HepG2 (cell line): ENCODE measurements around the gene NMU. TPM values are rescaled to one million over a fixed set of nuclear protein-coding genes. Genes with fewer than 3 reads are reported as not detected.

Experiments
- polyA plus RNA-seq, 8 experiments: library from polyadenylated mRNA; depleted of rRNA in 3 of 8; stranded (reverse) in 7 of 8; unstranded in 1 of 8; fragments of >200 nt; fragmentation: Illumina TruSeq in 4 of 8; extraction: Trizol in 4 of 8; gene quantifications; 2 replicates each; pipeline versions ENCODE4 v1.2.1 to v1.2.3, GENCODE V29; 2011 to 2016; ENCODE audit warnings: low read depth in 4 of 8, missing spikeins in 1 of 8, mixed read lengths in 1 of 8; ENCODE audit not compliant: insufficient read depth in 1 of 8
- total RNA-seq, 5 experiments: library from RNA; depleted of rRNA; stranded (reverse); fragments of >200 nt; fragmentation: Illumina TruSeq; extraction: Trizol; gene quantifications; 2 replicates each; pipeline ENCODE4 v1.2.3, GENCODE V29; 2016; ENCODE audit warnings: low read depth in 1 of 5

Gene NMU
- total and polyA plus RNA-seq, 2 of the 13 experiments (the other 11 are each of a cell fraction or from before 2014, with no cell fraction given), result not detected

Other genes starting within 250 kb of the NMU start
- 32.0 and 54.6 TPM in 2 replicates for gene TMEM165, start 240.3 kb downstream of the NMU start, total RNA-seq (2016; rRNA removed; fragmentation: Illumina TruSeq; extraction: Trizol)
- gene TMEM165, start 240.3 kb downstream of the NMU start, polyA plus RNA-seq (2011; rRNA removed), result 82.0 and 103 TPM in 2 replicates
- gene CLOCK, start 89.4 kb downstream of the NMU start, total RNA-seq (2016; rRNA removed; fragmentation: Illumina TruSeq; extraction: Trizol), result 13.5 and 17.6 TPM in 2 replicates
- gene CLOCK, start 89.4 kb downstream of the NMU start, polyA plus RNA-seq (2011; rRNA removed), result 5.5 and 8.8 TPM in 2 replicates
- not detected in 2 replicates for gene PDCL2, start 44.1 kb downstream of the NMU start, total RNA-seq (2016; rRNA removed; fragmentation: Illumina TruSeq; extraction: Trizol)
- gene PDCL2, start 44.1 kb downstream of the NMU start, polyA plus RNA-seq (2011; rRNA removed), result not detected in 2 replicates
- not detected in 2 replicates for gene EXOC1L, start 183.5 kb upstream of the NMU start, total RNA-seq (2016; rRNA removed; fragmentation: Illumina TruSeq; extraction: Trizol)
- gene EXOC1L, start 183.5 kb upstream of the NMU start, polyA plus RNA-seq (2011; rRNA removed), result not detected in 2 replicates
- gene EXOC1, start 217.3 kb upstream of the NMU start, total RNA-seq (2016; rRNA removed; fragmentation: Illumina TruSeq; extraction: Trizol), result 18.4 and 23.8 TPM in 2 replicates
- gene EXOC1, start 217.3 kb upstream of the NMU start, polyA plus RNA-seq (2011; rRNA removed), result 8.9 and 9.1 TPM in 2 replicates